ENCODE data around the gene ANKRD53. TPM values are rescaled to one million over a fixed set of nuclear protein-coding genes. Genes with fewer than 3 reads are reported as not detected.
"Not testable (repeated sequence)": the region's sequence is repeated elsewhere in the genome, so short reads cannot be mapped to it uniquely, and the experiment has no call there.

Gene ANKRD53
- total and polyA plus RNA-seq, 4 donors = 0.88 to 5.0 (median 2.6) TPM

DNA sequence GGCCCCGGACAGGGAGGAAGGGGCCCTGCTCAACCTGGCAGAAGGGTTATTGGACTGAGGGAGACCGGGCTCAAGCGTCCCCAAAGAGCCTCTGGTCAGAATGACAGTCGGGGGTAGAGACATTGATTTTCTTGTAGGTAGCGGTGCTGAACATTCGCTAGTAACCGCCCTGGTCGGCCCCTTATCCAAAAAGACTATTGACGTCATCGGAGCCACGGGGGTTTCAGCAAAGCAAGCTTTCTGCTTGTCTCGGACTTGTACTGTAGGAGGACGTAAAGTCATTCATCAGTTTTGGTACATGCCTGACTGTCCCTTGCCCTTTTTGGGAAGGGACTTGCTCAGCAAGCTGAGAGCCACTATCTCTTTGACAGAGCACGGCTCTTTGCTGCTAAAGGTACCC, 43.0 kb downstream of the ANKRD53 start:
- DNase-seq; H3K4me3 ChIP-seq (ENCODE audit: low read length in 2 of 2); H3K27ac ChIP-seq (ENCODE audit: low read depth in 1 of 2, low read length in 2 of 2); H3K4me1 ChIP-seq (ENCODE audit: control insufficient read depth in 1 of 2, insufficient read depth in 2 of 2, low read length in 2 of 2); H3K9me3 ChIP-seq (ENCODE audit: control insufficient read depth, low read length); intact Hi-C loops (cut with DNase I); H3K36me3 ChIP-seq (ENCODE audit: control insufficient read depth in 1 of 2, insufficient read depth in 2 of 2, low read length in 1 of 2); H3K27me3 ChIP-seq (ENCODE audit: control insufficient read depth in 1 of 2, insufficient read depth in 2 of 2, low read length in 1 of 2); ATAC-seq (ENCODE audit: low FRiP score): not testable (repeated sequence)
- WGBS, 2 donors = 56 to 66% methylated on average over 14 of the region's 14 CpGs

GRCh38 chr2:71023553-71024243, 45.3 kb downstream of the ANKRD53 start:
- H3K27me3 ChIP-seq (ENCODE audit: control insufficient read depth in 1 of 2, insufficient read depth in 2 of 2, low read length in 1 of 2); H3K9me3 ChIP-seq (ENCODE audit: control insufficient read depth, low read length); DNase-seq; H3K27ac ChIP-seq (ENCODE audit: low read depth in 1 of 2, low read length in 2 of 2); H3K36me3 ChIP-seq (ENCODE audit: control insufficient read depth in 1 of 2, insufficient read depth in 2 of 2, low read length in 1 of 2); H3K4me1 ChIP-seq (ENCODE audit: control insufficient read depth in 1 of 2, insufficient read depth in 2 of 2, low read length in 2 of 2); H3K4me3 ChIP-seq (ENCODE audit: low read length in 2 of 2); ATAC-seq (ENCODE audit: low FRiP score); intact Hi-C loops (cut with DNase I): not testable (repeated sequence)
- 72 to 75% methylated on average over 15 of the region's 15 CpGs for WGBS, 2 donors

Other genes starting within 250 kb of the ANKRD53 start
- 1 to 10 TPM; 1.7 to 5.3 TPM for gene ADD2, start 210.4 kb upstream of the ANKRD53 start, total RNA-seq
- under 1 TPM in 1 of 2 donors, not detected in 1; 0.15 TPM for gene ADD2, start 210.4 kb upstream of the ANKRD53 start, polyA plus RNA-seq
- not detected for gene FIGLA, start 188.0 kb upstream of the ANKRD53 start, total RNA-seq
- not detected for gene FIGLA, start 188.0 kb upstream of the ANKRD53 start, polyA plus RNA-seq
- under 1 TPM in 1 of 2 donors, not detected in 1; 0.72 TPM for gene CLEC4F, start 158.0 kb upstream of the ANKRD53 start, total RNA-seq
- not detected for gene CLEC4F, start 158.0 kb upstream of the ANKRD53 start, polyA plus RNA-seq
- gene CD207, start 142.8 kb upstream of the ANKRD53 start, total RNA-seq = under 1 TPM in 1 of 2 donors, not detected in 1; 0.78 TPM
- gene CD207, start 142.8 kb upstream of the ANKRD53 start, polyA plus RNA-seq = not detected
- 1 to 10 TPM in 1 of 2 donors, under 1 TPM in 1; 0.39 to 1.2 TPM for gene VAX2, start 78.1 kb upstream of the ANKRD53 start, total RNA-seq
- 1 to 10 TPM in 1 of 2 donors, not detected in 1; 1.8 TPM for gene VAX2, start 78.1 kb upstream of the ANKRD53 start, polyA plus RNA-seq
- 1 to 10 TPM in 1 of 2 donors, not detected in 1; 1.8 TPM for gene ATP6V1B1, start 42.7 kb upstream of the ANKRD53 start, total RNA-seq
- 1 to 10 TPM; 3.1 to 6.4 TPM for gene ATP6V1B1, start 42.7 kb upstream of the ANKRD53 start, polyA plus RNA-seq
- 10 to 100 TPM; 51.0 to 58.1 TPM for gene TEX261, start 16.2 kb downstream of the ANKRD53 start, total RNA-seq
- gene TEX261, start 16.2 kb downstream of the ANKRD53 start, polyA plus RNA-seq = 10 to 100 TPM; 26.8 to 37.0 TPM
- 100 to 1,000 TPM in 1 of 2 donors, 10 to 100 TPM in 1; 80.1 to 141 TPM for gene NAGK, start 90.0 kb downstream of the ANKRD53 start, total RNA-seq
- gene NAGK, start 90.0 kb downstream of the ANKRD53 start, polyA plus RNA-seq = 100 to 1,000 TPM in 1 of 2 donors, 10 to 100 TPM in 1; 60.5 to 199 TPM
- 10 to 100 TPM; 16.4 to 25.6 TPM for gene MCEE, start 151.6 kb downstream of the ANKRD53 start, total RNA-seq
- gene MCEE, start 151.6 kb downstream of the ANKRD53 start, polyA plus RNA-seq = 10 to 100 TPM; 30.3 to 32.1 TPM
- gene MPHOSPH10, start 152.0 kb downstream of the ANKRD53 start, total RNA-seq = 10 to 100 TPM; 28.9 to 29.7 TPM
- 10 to 100 TPM; 19.8 to 22.4 TPM for gene MPHOSPH10, start 152.0 kb downstream of the ANKRD53 start, polyA plus RNA-seq
- gene PAIP2B, start 248.5 kb downstream of the ANKRD53 start, total RNA-seq = 1 to 10 TPM; 4.9 to 5.4 TPM
- gene PAIP2B, start 248.5 kb downstream of the ANKRD53 start, polyA plus RNA-seq = 1 to 10 TPM; 1.3 to 4.1 TPM

Data from aorta (tissue), 5 donors.